GM21526 (cell line): ENCODE data around the gene PLPPR1.
"Not testable (repeated sequence)": the region's sequence is repeated elsewhere in the genome, so short reads cannot be mapped to it uniquely, and the experiment has no call there.

Source experiments
- ATAC-seq: cut with Tn5 transposase; IDR thresholded peaks from one replicate; pipeline ENCODE4 v1.9.1; 2021; ENCODE audit warnings: moderate library complexity; ENCODE audit not compliant: unreplicated experiment, low FRiP score

The PLPPR1 gene

DNA sequence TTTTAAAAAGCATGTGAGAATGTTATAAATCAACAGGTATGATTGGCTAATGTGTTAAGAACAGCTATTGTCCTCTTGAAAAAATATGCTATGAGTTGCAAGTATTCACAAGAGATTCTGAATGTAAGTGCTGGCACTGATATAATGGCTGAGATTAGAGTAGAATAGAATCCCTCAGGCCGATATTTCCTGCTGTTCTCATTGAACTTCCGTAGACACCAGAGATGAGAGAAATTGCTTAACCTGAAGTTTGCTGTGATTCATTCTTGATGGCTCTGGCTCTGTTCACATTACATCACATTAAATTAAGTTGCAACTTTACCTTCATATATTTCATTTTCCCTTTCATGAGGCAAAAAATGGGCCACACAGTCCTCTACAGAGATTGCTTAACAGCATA lies 241.8 kb downstream of the PLPPR1 start:
- no peak for ATAC-seq

DNA sequence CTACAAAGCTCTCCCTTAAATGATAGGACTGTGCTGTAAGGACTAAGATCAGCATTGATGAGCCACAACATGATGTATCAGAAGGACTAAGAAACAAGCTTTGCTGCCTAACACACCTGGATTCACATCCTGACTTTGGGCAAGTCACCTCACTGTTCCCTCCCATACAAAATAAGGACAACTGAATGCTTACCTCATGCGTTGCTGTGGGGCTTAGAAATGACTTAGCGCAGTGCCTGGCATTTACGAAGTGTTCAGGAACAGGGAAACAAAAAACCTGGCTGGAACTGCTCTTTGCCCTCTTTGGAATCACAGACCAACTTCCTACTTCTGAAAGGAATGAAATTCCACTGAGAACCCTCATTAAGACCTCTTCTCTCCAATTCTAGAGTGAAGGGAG lies 242.6 kb downstream of the PLPPR1 start:
- no peak for ATAC-seq

DNA sequence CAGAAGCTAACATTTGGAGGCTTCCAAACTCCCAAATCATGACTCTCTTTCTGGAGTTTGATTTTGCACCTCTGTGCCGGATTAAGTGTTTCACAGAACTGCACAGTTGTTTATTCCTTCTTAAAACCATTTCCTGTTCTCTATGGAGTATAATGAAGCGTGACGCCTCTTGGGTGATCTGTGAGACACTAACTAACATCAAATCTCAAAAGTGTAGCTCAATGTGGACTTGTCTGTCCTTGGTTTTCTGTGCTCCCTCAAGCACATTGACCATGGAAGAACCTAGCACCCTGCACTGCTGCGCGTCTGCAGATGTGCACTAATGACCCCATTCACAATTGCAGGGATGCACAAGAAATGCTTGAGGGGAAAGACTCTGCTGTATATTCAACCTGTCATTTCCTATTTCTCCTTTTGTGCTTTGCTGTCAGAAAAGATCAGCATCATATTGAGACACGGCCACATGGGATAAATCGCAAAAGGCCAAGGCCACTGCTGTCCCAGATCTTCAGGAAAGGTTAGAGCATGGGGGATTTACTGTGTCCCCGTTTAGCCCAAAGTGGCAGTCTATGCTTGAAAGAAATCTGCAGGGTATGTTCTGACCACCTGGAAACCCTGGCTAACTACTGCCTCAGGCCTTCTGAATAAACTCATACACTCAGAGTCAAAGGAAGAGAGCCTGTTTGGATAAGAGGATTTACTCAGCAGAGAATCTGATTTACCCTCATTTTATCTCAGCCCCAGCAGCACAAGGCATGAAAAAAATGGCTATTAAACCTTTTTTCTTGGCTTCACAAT lies 246.6 kb downstream of the PLPPR1 start:
- no peak for ATAC-seq

DNA sequence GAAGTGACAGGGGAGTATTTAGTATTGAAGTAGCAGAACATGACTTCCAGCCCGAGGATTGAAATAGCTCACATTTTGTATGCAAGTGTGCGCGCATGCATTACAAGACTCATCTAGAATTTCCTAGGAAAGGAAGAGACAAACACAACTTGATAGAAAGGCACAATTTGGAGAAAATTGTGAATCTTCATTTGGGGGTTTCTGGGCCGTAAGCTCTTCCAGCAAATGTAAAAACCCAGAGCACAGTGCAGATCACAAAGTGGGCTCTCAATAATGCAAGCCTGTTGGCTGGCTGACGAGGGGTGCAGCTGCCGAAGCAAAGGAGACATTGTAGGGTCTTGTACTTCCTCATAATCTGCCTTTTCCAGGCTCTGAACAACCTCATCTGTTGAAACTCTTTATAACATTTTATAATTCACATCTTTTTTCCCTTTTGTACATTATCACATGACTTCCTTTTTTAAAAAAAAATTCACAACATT lies 247.3 kb downstream of the PLPPR1 start:
- no peak for ATAC-seq

DNA sequence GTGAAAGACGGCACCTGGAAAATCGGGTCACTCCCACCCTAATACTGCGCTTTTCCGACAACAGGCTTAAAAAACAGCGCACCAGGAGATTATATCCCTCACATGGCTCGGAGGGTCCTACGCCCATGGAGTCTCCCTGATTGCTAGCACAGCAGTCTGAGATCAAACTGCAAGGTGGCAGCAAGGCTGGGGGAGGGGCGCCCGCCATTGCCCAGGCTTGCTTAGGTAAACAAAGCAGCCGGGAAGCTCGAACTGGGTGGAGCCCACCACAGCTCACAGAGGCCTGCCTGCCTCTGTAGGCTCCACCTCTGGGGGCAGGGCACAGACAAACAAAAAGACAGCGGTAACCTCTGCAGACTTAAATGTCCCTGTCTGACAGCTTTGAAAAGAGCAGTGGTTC lies 262.5 kb downstream of the PLPPR1 start:
- ATAC-seq, result not testable (repeated sequence)

DNA sequence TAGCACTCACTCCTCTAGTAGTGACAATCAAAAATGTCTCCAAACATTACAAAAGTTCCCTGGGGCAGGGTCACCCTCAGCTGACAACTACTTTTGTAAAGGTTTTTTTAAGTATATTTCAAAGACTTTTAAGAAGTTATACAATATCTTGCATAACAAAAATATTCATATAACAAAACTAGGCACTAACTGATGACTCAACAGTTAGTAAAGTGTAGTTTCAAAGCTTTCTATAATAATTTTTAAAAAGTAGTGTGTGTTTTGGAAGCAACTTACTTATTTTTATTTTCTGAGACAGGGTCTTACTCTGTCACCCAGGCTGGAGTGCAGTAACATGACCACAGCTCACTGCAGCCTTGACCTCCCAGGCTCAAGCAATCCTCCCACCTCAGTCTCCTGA lies 271.4 kb downstream of the PLPPR1 start:
- ATAC-seq, result no peak

DNA sequence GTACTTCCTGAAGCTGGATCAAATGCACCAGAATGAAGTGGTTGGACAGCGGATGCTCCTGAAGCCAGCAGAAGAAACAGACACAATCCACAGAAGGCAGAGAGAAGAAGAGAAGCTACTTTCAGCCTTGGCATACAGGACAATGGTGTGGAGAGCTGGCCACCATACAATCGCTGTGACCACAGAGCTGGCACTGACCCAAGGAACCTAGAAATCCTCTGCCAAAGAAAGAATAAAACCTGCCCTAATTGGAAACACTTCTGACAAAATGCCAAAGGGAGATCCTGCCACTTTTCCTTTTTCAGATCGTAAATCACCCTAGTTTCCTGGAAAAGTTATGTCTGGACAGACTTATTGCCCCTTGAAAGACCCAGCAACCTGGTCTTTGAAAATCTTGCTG lies 278.5 kb downstream of the PLPPR1 start:
- no peak for ATAC-seq

DNA sequence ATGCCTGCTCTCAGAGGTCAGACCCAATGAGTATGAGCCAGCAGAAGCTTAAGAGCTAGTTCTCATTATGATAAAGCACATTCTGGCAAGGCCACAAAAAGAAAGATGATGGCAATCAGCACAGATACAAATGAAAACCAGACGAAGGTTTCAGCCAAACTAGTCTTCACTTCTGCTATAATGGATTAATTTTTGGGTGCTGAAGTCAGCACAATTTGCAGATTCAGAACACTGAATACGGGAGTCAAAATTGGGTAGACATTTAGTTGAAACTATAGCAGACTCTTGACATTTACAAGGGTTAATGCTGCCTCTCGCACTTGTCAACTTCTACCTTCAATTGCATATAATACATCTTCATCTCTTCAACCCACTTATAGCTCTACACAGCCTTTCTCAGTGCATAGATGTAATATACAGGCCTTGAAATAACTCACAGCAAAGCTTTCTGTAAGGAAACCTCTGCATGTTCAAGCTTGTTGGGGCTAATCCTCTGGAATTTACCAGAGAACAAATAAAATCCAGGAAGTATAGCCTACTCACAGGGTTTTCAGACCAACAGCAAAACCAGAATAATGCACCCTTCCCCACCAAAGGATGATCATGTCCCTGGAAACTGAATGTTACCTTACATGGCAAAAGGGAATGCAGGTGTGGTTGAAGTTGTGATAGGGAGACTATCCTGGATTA lies 279.1 kb downstream of the PLPPR1 start:
- no peak for ATAC-seq

DNA sequence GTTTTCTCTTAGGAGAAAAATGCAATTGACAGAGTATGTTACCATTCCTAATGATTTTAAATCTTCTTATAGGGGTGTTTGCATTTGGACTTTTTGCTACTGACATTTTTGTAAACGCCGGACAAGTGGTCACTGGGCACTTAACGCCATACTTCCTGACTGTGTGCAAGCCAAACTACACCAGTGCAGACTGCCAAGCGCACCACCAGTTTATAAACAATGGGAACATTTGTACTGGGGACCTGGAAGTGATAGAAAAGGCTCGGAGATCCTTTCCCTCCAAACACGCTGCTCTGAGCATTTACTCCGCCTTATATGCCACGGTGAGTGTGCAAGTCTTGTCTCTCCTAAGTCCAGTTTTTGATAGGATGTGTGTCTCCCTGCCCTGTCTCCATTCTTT lies 280.6 kb downstream of the PLPPR1 start:
- ATAC-seq, result no peak

DNA sequence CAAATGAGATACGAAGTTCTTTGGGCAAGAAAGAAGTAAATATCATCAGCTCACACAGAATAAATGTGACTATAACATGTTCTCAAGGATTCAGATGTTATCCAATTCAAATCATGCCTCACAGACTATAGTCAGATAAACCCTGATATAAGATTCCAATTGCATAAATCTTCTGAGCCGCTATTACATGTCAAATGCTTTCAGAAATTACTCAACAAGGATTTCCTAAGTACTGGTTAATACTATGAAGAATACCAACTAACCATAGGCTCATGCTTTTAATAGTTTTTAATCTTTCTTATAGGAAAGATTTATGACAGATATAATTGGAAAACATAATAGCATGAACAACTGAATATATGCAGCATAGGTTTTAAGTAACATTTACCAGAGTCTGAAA lies 282.7 kb downstream of the PLPPR1 start:
- ATAC-seq, result no peak

DNA sequence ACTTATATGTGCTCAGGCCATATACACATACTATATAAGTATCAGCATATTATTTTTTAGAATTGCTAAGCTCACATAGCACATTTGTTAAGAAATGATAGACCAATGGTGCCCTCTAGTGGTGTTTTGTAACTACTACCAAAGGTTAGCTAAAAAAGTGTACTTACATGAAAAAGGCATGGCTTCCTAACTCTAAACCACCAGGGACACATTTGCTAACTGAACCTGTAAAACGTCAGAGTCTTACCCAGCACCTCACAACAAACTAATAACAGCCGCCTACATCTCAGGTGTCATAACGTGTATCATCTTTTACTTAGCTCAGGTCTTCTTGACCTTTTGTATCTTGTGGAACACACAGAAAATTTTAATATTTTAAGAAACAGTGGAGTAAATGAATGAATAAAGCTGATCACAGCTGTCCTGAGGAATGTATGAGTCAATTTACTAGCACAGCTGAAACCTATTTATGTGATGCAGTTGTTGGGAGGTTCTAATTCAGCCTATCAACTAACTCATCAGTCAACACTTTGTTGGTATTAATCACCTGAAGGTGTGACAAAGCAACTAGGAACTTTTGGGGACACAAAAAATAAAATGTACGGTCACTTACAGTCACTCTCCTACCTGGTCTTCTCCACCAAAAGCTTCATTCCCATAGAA lies 283.4 kb downstream of the PLPPR1 start:
- peak; percentile 95 for ATAC-seq

DNA sequence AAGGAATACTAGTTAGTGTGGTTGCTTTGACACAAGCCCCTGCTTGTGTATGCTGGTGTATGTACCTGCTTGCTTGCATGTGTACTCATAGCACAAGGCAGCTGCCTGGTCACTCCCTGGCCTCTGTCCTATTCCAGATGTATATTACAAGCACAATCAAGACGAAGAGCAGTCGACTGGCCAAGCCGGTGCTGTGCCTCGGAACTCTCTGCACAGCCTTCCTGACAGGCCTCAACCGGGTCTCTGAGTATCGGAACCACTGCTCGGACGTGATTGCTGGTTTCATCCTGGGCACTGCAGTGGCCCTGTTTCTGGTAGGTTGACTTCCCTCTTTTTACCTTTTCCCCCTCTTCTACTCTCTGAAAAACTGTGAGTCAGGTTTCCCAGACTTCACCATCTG lies 284.1 kb downstream of the PLPPR1 start:
- ATAC-seq, result no peak

DNA sequence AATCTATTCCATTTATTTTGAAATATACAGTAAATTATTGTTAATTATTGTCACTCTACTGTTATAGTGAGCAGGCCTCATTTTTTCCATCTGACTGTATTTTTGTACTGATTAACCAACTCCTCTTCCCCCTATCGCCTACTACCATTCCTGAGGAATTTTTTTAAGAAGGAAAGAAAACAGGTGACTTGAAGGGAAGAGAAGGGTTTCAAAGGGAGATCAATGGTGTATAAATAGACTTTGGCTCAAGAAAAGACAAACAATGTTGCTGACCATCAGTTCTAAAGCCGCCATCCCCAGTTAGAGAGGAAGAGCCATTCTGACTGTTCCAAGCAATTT lies 286.6 kb downstream of the PLPPR1 start:
- ATAC-seq, result no peak

DNA sequence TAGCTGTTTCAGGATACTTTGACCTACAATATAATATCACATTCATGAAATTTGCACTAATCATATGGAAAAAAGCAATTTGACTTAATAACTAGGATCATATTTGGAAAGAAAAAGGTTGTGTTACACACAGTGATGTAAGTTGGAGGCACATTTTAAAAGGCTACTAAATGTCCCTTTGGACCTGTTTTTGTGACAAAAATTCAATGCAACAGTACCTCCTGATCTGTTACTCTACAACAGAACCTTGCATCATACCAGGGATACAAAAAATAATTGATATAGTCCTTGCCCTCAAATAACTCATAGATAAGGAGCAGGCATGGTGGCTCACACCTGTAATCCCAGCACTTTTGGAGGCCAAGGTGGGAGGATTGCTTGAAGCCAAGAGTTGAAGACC lies 289.2 kb downstream of the PLPPR1 start:
- no peak for ATAC-seq

DNA sequence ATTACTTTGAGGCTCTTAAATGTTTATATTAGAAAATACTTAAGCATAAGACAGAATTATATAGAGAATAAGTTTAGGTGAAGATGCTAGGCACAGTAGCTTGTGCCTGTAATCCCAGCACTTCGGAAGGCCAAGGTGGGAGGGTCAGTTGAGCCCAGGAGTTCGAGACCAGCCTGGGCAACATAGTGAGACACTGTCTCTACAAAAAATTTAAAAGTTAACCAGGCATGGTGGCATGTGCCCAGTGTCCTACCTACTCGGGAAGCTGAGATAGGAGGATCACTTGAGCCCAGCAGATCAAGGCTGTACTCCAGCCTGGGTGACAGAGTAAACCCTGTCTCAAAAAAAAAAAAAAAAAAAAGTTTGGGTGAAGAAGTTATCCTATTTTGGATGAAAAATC lies 294.6 kb downstream of the PLPPR1 start:
- no peak for ATAC-seq

DNA sequence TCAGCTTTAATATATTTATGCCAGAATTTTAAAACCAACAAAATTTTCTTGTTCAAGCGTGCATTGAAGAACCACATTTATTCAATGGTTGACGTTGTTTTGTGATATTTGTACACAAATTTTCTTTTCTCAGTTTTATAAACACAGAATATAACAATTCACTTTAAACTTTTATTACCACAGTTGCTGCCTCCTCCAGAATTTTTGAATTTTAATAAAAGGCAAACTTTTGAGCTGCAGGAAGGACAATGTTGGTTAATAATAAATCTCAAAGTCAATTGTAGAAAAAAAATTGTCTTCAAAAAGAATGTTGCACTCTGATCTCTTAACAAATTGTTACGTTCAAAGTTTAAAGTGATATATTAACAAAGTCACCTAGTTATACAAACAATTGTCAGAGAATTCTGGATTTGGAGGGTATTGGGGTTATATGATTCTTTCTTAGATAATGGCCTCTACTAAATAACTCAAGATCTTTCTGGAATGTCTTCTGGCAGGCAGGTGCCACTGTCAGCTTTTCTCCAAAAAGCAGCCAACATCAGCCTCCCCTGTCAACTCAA lies 295.8 kb downstream of the PLPPR1 start:
- no peak for ATAC-seq

DNA sequence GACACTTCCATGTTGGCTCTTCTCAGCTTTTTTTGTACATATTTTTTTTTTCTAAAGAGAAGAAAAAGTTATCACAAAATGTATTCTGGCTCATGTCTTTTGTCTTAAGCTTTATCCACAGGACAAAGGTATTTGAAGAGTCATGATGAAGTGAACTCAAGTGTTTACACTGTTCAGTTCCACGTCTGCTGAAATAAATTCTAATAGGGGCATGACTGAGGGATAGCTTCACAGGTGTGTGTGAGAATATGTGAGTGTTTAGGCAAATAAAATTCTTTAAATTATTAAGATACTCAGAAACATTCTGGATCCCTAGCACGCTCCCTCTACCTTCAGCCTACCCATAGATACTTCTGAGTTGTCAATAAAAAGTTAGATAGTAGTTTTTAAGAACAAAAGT lies 296.5 kb downstream of the PLPPR1 start:
- ATAC-seq, result no peak

DNA sequence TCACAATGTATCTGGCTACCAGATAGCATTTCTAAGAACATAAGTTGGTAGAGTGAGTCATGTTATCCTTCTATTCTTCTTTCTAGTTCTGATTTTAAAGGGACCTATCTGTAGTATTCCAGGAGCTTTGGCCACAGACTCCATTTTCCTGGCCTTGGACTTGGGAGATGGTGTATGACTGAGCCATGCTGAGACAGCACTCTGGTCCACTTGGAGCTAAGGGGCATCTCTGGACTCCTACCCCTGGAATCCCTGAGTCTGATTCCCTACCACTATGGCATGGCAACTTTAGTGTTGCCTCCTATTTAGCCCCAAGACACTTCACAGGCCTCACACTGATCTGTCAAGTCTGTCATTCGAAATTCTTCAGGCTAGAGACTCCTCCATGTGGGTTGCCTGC lies 297.5 kb downstream of the PLPPR1 start:
- no peak for ATAC-seq

DNA sequence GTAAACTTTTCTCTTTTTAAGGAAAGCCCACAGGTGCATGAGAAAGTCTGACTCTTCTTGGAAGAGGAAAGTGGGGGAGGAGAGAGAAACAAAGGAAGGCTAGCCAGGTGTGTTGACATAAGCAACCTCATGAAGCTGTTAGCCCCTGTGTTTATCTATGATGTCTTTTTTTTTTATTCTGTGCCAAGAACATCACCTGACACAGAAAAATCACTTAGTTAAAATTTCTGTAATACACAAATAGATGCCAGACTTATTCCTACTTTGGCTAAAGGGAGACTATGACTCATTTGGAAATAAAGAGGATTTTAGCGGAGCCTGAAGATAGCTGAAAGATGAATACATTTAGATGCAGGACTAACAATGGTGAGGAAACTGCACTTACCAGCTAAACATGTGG lies 298.0 kb downstream of the PLPPR1 start:
- no peak for ATAC-seq

DNA sequence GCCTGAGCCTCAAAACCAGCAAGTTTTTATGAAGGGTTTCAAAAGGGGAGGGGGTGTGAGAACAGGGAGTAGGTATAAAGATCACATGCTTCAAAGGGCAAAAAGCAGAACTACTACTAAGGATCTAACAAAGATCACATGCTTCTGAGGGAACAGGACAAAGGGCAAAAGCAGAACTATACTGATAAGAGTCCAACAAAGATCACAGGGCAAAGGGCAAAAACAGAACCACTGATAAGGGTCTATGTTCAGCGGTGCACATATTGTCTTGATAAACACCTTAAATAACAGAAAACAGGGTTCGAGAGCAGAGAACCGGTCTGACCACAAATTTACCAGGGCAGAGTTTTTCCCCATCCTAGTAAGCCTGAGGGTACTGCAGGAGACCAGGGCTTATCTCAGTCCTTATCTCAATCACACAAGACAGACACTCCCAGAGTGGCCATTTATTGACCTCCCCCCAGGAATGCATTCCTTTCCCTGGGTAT lies 298.9 kb downstream of the PLPPR1 start:
- not testable (repeated sequence) for ATAC-seq

DNA sequence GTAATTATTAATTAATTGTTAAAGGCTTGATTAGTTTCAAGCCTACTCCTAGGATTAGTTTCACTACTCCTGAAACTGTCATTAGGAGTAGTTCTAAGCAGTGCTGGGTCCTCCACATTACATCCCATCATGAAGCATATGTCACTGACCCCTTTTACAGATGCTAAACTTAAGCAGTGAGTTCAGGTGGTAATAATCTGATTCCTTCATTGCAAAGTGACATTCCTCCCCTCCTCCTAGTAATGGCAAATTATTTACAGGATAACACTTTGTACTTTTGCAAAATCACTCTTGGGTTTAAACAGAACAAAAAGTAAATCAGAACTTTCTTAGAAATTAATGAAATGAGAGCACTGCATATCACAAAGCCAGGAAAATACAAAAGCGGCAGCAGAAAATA lies 303.8 kb downstream of the PLPPR1 start:
- ATAC-seq, result no peak
